ENCODE measurements around the gene MPPED1.
A peak's percentile ranks its signal among the peaks of the same experiment; 100 is the strongest.

MPPED1 gene

GRCh38 chr22:43434275-43434927 lies 22.6 kb downstream of the MPPED1 start:
- Histone ChIP-seq H3K4me1 (no peaks in the 10 kb centered on the region), H3K9me3 (no peaks in the 10 kb centered on the region), H3K36me3 (no peaks in the 10 kb centered on the region), H3K27ac (no peak overlapping the region), H3K4me3 (no peak overlapping the region), H3K27me3 (peaks cover 0 to 84% of the 10 kb centered on the region in 2 donors)
- peak in 1 of 2 donors; percentile 37 for DNase-seq
- TF ChIP-seq CTCF (IDR thresholded peaks at IDR 0.05) = no peak
- intact Hi-C loops (cut with DNase I; ENCODE audit: low total_unique reads) = no loop called here

- no peak for TF ChIP-seq CTCF (IDR thresholded peaks at IDR 0.05)
- intact Hi-C loops (cut with DNase I; ENCODE audit: low total_unique reads) = no loop called here
- H3K4me3 ChIP-seq = no peak overlapping the region
- peak in 1 of 2 donors; percentile 53 for DNase-seq
- H3K27me3 ChIP-seq = peaks cover 0 to 83% of the 10 kb centered on the region in 2 donors
- H3K9me3 ChIP-seq = no peaks in the 10 kb centered on the region
- no peaks in the 10 kb centered on the region for H3K36me3 ChIP-seq
- no peaks in the 10 kb centered on the region for H3K4me1 ChIP-seq
- no peak overlapping the region for H3K27ac ChIP-seq
These were observed 23.1 kb downstream of the MPPED1 start for GRCh38 chr22:43434928-43435311.

GRCh38 chr22:43435851-43436811 lies 24.3 kb downstream of the MPPED1 start:
- H3K27ac ChIP-seq = no peak overlapping the region
- no peak for TF ChIP-seq CTCF (IDR thresholded peaks at IDR 0.05)
- peak in 1 of 2 donors; percentile 27 for DNase-seq
- no peak overlapping the region for H3K4me3 ChIP-seq
- H3K27me3 ChIP-seq = peaks cover 0 to 75% of the 10 kb centered on the region in 2 donors
- H3K36me3 ChIP-seq = no peaks in the 10 kb centered on the region
- intact Hi-C loops (cut with DNase I; ENCODE audit: low total_unique reads) = no loop called here
- no peaks in the 10 kb centered on the region for H3K4me1 ChIP-seq
- H3K9me3 ChIP-seq = no peaks in the 10 kb centered on the region

GRCh38 chr22:43436868-43437267 lies 25.1 kb downstream of the MPPED1 start:
- Histone ChIP-seq H3K36me3 (no peaks in the 10 kb centered on the region), H3K27ac (no peak overlapping the region), H3K4me3 (no peak overlapping the region), H3K27me3 (peaks cover 0 to 73% of the 10 kb centered on the region in 2 donors), H3K4me1 (no peaks in the 10 kb centered on the region), H3K9me3 (no peaks in the 10 kb centered on the region)
- DNase-seq = peak in 1 of 2 donors; percentile 42
- intact Hi-C loops (cut with DNase I; ENCODE audit: low total_unique reads) = no loop called here
- no peak for TF ChIP-seq CTCF (IDR thresholded peaks at IDR 0.05)

GRCh38 chr22:43437871-43438475 lies 26.2 kb downstream of the MPPED1 start:
- intact Hi-C loops (cut with DNase I; ENCODE audit: low total_unique reads) = no loop called here
- Histone ChIP-seq H3K4me1 (no peaks in the 10 kb centered on the region), H3K4me3 (no peak overlapping the region), H3K9me3 (no peaks in the 10 kb centered on the region), H3K36me3 (no peaks in the 10 kb centered on the region), H3K27ac (no peak overlapping the region), H3K27me3 (peaks cover 0 to 78% of the 10 kb centered on the region in 2 donors)
- no peak for TF ChIP-seq CTCF (IDR thresholded peaks at IDR 0.05)
- DNase-seq = no peak
